ENCODE measurements around the gene STARD8.

GRCh38 chrX:68676335-68676734 lies 28.9 kb downstream of the STARD8 start:
- TF ChIP-seq, protein P1, sequence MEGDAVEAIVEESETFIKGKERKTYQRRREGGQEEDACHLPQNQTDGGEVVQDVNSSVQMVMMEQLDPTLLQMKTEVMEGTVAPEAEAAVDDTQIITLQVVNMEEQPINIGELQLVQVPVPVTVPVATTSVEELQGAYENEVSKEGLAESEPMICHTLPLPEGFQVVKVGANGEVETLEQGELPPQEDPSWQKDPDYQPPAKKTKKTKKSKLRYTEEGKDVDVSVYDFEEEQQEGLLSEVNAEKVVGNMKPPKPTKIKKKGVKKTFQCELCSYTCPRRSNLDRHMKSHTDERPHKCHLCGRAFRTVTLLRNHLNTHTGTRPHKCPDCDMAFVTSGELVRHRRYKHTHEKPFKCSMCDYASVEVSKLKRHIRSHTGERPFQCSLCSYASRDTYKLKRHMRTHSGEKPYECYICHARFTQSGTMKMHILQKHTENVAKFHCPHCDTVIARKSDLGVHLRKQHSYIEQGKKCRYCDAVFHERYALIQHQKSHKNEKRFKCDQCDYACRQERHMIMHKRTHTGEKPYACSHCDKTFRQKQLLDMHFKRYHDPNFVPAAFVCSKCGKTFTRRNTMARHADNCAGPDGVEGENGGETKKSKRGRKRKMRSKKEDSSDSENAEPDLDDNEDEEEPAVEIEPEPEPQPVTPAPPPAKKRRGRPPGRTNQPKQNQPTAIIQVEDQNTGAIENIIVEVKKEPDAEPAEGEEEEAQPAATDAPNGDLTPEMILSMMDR (conservative IDR thresholded peaks at IDR 0.05; ENCODE audit: low read depth, low read length) = no peak
- TF ChIP-seq EZH2 (IDR thresholded peaks at IDR 0.05; ENCODE audit: borderline replicate concordance, low read depth, low read length, poor library complexity, severe bottlenecking) = no peak
